ENCODE measurements around the gene PHIP.

- TF ChIP-seq CTCF (IDR thresholded peaks at IDR 0.05; ENCODE audit: control extremely low read depth in 1 of 3, insufficient read depth in 1 of 3, low read depth in 1 of 3, low read length in 3 of 3) (no peak), HDAC6 (IDR thresholded peaks at IDR 0.05; ENCODE audit: low read depth, low read length) (no peak), EP300 (IDR thresholded peaks at IDR 0.05; ENCODE audit: borderline replicate concordance in 1 of 2, low read depth in 2 of 2, low read length in 2 of 2) (no peak), TAF1 (IDR thresholded peaks at IDR 0.05; ENCODE audit: low read depth, low read length) (no peak), POLR2AphosphoS5 (IDR thresholded peaks at IDR 0.05; ENCODE audit: low read depth, low read length) (no peak), CEBPB (IDR thresholded peaks at IDR 0.05; ENCODE audit: low read depth, low read length) (no peak), SIN3A (conservative IDR thresholded peaks at IDR 0.05 in 1 of 2, IDR thresholded peaks at IDR 0.05 in 1 of 2; ENCODE audit: low read depth in 1 of 2, low read length in 2 of 2) (no peak), YY1 (IDR thresholded peaks at IDR 0.05; ENCODE audit: low read depth, low read length) (no peak), JUN (IDR thresholded peaks at IDR 0.05; ENCODE audit: low read depth, low read length) (no peak), TAF7 (optimal IDR thresholded peaks at IDR 0.05; ENCODE audit: borderline replicate concordance, low read depth, low read length) (no peak), BACH1 (IDR thresholded peaks at IDR 0.05; ENCODE audit: low read length) (no peak), PHF8 (conservative IDR thresholded peaks at IDR 0.05; ENCODE audit: low read depth, low read length) (no peak)
Observed at GRCh38 chr6:78947962-78948361, 130.1 kb downstream of the PHIP start.

Data from H1 (cell line).